Activated T-helper 17 cell treated with anti-CD3 and anti-CD28 coated beads, Interleukin-2, amount 50 U/mL, for 72 hours (primary cell): ENCODE data around the gene TIGAR. TPM values are rescaled to one million over a fixed set of nuclear protein-coding genes. Genes with fewer than 3 reads are reported as not detected.

ENCODE experiments used
- ATAC-seq: fragments of 150-1000 bp; cut with Tn5 transposase; replicated peaks from 2 replicates; pipeline ENCODE4 v1.10.0; 2021; ENCODE audit warnings: mild to moderate bottlenecking, moderate library complexity
- H3K27ac Mint-ChIP-seq: one replicate; pipeline ENCODE4 v1.8.0; 2022; ENCODE audit warnings: mixed read lengths
- H3K27me3 Mint-ChIP-seq: one replicate; pipeline ENCODE4 v1.8.0; 2022; ENCODE audit warnings: mixed read lengths
- H3K36me3 Mint-ChIP-seq: one replicate; pipeline ENCODE4 v1.8.0; 2022; ENCODE audit warnings: low read depth, mild to moderate bottlenecking, mixed read lengths
- H3K4me1 Mint-ChIP-seq: one replicate; pipeline ENCODE4 v1.8.0; 2022; ENCODE audit warnings: mixed read lengths
- H3K4me3 Mint-ChIP-seq: one replicate; pipeline ENCODE4 v1.8.0; 2022; ENCODE audit warnings: mild to moderate bottlenecking, mixed read lengths
- H3K9me3 Mint-ChIP-seq: one replicate; pipeline ENCODE4 v1.8.0; 2022; ENCODE audit warnings: mixed read lengths
- total RNA-seq, 2 donors: library from RNA; stranded (reverse); gene quantifications; one replicate each; pipeline ENCODE4 v1.2.3, GENCODE V29; 2022

The TIGAR gene
- total RNA-seq, 2 donors from 2014 or later = 6.8 to 12.7 TPM

DNA sequence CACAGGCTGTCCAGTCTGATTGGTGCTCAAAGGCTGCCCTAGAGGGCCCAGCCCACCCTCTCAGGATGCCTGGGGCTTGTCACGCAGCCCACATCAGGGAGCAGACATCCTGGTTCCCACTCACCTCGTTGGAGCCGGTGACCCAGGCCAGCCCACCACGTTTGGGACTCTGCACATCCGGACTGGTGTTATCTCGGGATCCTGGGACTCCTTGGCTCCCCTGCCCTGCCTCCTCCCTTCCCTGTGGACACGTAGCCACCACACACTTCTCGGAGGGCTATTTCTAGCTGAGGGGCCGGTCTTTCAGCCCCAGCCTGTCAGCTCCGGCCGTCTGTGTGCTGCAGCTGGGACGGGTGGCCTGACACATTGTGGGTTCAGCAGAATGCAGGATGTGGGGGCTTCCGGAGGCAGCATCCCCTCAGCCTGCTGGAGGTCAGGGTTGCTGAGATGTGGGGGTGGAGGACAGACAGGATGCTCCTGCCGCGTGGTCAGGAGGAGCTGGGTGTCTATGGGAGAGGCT, 71.3 kb downstream of the TIGAR start:
- Mint-ChIP-seq H3K4me3 (no peak overlapping the region), H3K36me3 (no peaks in the 10 kb centered on the region), H3K9me3 (no peaks in the 10 kb centered on the region), H3K27ac (no peak overlapping the region), H3K27me3 (peaks cover 18% of the 10 kb centered on the region), H3K4me1 (peaks cover 4% of the 10 kb centered on the region)
- no peak for ATAC-seq

DNA sequence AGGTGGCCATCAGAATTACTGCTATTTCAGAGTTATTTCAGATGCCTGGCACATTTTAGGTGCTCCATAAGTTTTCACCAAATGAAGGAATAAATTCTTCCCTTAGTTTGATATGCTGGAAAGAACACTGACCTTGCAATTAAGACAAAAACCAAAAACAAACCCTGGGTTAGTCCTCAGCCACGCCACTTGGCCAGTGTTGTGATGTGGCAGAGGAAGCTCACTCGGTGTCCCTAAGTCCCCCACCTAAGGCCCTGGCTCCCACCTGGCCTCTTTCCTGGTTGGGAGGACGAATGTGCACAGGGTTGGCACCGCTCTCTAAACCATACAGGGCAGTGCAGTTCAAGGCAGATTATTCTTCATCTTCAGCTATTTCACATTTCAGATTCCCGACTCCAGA, 72.2 kb downstream of the TIGAR start:
- Mint-ChIP-seq H3K36me3 (no peaks in the 10 kb centered on the region), H3K9me3 (no peaks in the 10 kb centered on the region), H3K27ac (no peak overlapping the region), H3K27me3 (peaks cover 18% of the 10 kb centered on the region), H3K4me3 (no peak overlapping the region), H3K4me1 (peaks cover 4% of the 10 kb centered on the region)
- ATAC-seq = no peak

DNA sequence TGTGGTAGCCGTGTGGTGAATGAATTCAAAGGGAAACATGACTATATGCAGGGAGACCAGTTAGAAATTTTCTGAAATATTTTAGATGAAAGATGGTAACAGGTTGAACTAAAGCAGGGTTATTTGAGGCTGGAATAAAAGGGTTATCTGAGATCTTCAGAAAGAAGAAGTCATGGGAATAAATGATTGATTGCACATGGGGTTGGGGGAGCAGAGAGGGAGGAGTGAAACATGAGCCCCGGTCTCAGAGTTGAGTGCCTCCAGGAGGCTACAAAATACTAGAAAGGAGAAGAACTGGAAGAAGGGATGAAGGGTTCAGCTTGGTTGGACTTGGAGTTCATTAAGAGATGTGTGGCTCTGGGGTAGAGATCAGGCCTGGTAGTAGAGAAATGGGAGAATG, 74.8 kb downstream of the TIGAR start:
- Mint-ChIP-seq H3K4me1 (peaks cover 4% of the 10 kb centered on the region), H3K36me3 (no peaks in the 10 kb centered on the region), H3K4me3 (no peak overlapping the region), H3K27me3 (peaks cover 22% of the 10 kb centered on the region), H3K9me3 (no peaks in the 10 kb centered on the region), H3K27ac (no peak overlapping the region)
- no peak for ATAC-seq

DNA sequence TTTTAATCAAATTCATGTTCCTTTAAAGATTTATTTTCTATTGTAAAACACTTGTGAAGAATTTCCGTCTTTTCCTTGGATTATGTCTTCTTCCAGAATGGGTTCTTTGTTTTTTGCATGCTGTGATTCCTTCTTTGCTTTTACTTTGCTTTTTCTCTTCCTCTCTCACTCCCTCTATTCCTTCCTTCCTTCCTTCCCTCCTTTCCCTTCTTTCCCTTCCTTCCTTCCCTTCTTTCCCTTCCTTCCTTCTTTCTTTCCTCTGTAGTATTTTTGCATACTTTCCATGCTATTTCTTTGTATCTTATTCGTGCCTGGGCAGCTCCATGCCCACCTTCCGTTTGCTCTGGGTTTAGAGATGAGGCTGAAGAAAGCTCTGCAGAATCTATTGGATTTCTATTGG, 80.1 kb downstream of the TIGAR start:
- no peak for ATAC-seq
- H3K4me3 Mint-ChIP-seq = no peak overlapping the region
- peaks cover 14% of the 10 kb centered on the region for H3K27me3 Mint-ChIP-seq
- H3K4me1 Mint-ChIP-seq = no peaks in the 10 kb centered on the region
- no peaks in the 10 kb centered on the region for H3K36me3 Mint-ChIP-seq
- no peaks in the 10 kb centered on the region for H3K9me3 Mint-ChIP-seq
- H3K27ac Mint-ChIP-seq = no peak overlapping the region

DNA sequence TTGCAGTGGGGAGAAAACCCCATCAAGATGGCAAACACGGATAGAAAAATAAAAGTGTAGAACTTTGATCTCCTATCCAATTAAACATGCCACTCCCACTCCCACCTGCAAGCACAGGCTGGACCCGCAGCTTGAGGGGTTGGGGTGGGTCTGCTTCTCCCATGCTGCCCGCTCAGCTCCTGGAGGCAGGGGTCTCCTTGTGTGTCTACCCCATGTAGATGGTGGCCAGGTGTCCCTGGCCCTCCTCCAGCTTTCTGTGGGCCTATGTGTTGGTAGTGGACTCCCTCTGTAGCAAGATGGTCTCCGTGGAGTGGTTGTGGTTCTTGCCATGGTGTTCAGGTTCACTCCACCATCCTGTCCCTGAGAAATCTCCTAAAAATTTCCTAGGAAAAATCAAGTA, 82.0 kb downstream of the TIGAR start:
- ATAC-seq = no peak
- Mint-ChIP-seq H3K27me3 (peaks cover 13% of the 10 kb centered on the region), H3K36me3 (no peaks in the 10 kb centered on the region), H3K9me3 (no peaks in the 10 kb centered on the region), H3K4me1 (no peaks in the 10 kb centered on the region), H3K4me3 (no peak overlapping the region), H3K27ac (no peak overlapping the region)

Other genes with a start within 250 kb of the TIGAR start
- gene CCND2, start 47.5 kb upstream of the TIGAR start, total RNA-seq = 100 to 1,000 TPM; 378 to 404 TPM
- not detected for gene FGF23, start 58.5 kb downstream of the TIGAR start, total RNA-seq
- gene FGF6, start 124.6 kb downstream of the TIGAR start, total RNA-seq = not detected
- 10 to 100 TPM; 43.9 to 56.7 TPM for gene RAD51AP1, start 217.7 kb downstream of the TIGAR start, total RNA-seq
- 10 to 100 TPM; 22.0 to 29.2 TPM for gene DYRK4, start 241.0 kb downstream of the TIGAR start, total RNA-seq